GM19372 (cell line): ENCODE measurements around the gene TKTL2.
"Not testable (repeated sequence)": the region's sequence is repeated elsewhere in the genome, so short reads cannot be mapped to it uniquely, and the experiment has no call there.

ENCODE experiments used
- ATAC-seq: cut with Tn5 transposase; IDR thresholded peaks from one replicate; pipeline ENCODE4 v1.9.1; 2021; ENCODE audit warnings: mild to moderate bottlenecking, low read depth, moderate library complexity; ENCODE audit not compliant: unreplicated experiment

The TKTL2 gene

GRCh38 chr4:163448540-163449203, 24.9 kb downstream of the TKTL2 start:
- ATAC-seq: no peak

- no peak for ATAC-seq
Measured at GRCh38 chr4:163447481-163447880, 26.1 kb downstream of the TKTL2 start.

- not testable (repeated sequence) for ATAC-seq
Measured at GRCh38 chr4:163447023-163447422, 26.5 kb downstream of the TKTL2 start.

- no peak for ATAC-seq
Measured at GRCh38 chr4:163440040-163440439, 33.5 kb downstream of the TKTL2 start.
